HuH-7 (cell line): ENCODE measurements around the gene DDX54.

Source experiments
- DNase-seq: peaks from one replicate; pipeline ENCODE4 v3.0.0; 2011; ENCODE audit warnings: low spot score

DDX54 gene

GRCh38 chr12:113185180-113186032 is at the start of gene DDX54, which contains the start of gene RITA1:
Gene DDX54 (minus strand): TSS chr12:113185478. CDS start chr12:113185451, 27 bp downstream.
Gene RITA1 (plus strand): TSS chr12:113185721. CDS start chr12:113186747, 1,026 bp downstream.
- peak; percentile 88 for DNase-seq

- no peak for DNase-seq
These were observed 49.2 kb upstream of the DDX54 start for GRCh38 chr12:113234483-113234882.

GRCh38 chr12:113233967-113234366 is 48.7 kb upstream of the DDX54 start:
- DNase-seq, result no peak

- DNase-seq, result no peak
These were observed 47.7 kb upstream of the DDX54 start for GRCh38 chr12:113232840-113233585.

- DNase-seq, result no peak
These were observed 47.0 kb upstream of the DDX54 start for GRCh38 chr12:113232089-113232839.

- DNase-seq, result no peak
These were observed 46.2 kb upstream of the DDX54 start for GRCh38 chr12:113231235-113232088.

GRCh38 chr12:113230315-113231234 is 45.3 kb upstream of the DDX54 start:
- no peak for DNase-seq

- DNase-seq, result no peak
These were observed 43.2 kb upstream of the DDX54 start for GRCh38 chr12:113228394-113229028.

- no peak for DNase-seq
These were observed 42.6 kb upstream of the DDX54 start for GRCh38 chr12:113227686-113228391.

- no peak for DNase-seq
These were observed 41.7 kb upstream of the DDX54 start for GRCh38 chr12:113226696-113227568.

- no peak for DNase-seq
These were observed 39.7 kb upstream of the DDX54 start for GRCh38 chr12:113224955-113225354.

- DNase-seq, result peak; percentile 80
These were observed 37.7 kb upstream of the DDX54 start for GRCh38 chr12:113222730-113223531.

- DNase-seq, result no peak
These were observed 36.9 kb upstream of the DDX54 start for GRCh38 chr12:113221997-113222729.

- DNase-seq, result peak; percentile 95
These were observed 36.1 kb upstream of the DDX54 start, which contains the start of gene TPCN1 for GRCh38 chr12:113221181-113221996. Gene TPCN1 (plus strand): TSS chr12:113221464. CDS start chr12:113226853, 5,389 bp downstream.

GRCh38 chr12:113220593-113221180 is 35.4 kb upstream of the DDX54 start:
- no peak for DNase-seq
